Glutamatergic neuron (in vitro differentiated cells): ENCODE data around the gene RCBTB2. TPM values are rescaled to one million over a fixed set of nuclear protein-coding genes. Genes with fewer than 3 reads are reported as not detected.
A peak's percentile ranks its signal among the peaks of the same experiment; 100 is the strongest.

Source experiments
- DNase-seq: peaks from one replicate; pipeline ENCODE4 v3.0.0; 2022
- H3K27ac Mint-ChIP-seq: one replicate; pipeline ENCODE4 v1.8.0; 2020; ENCODE audit warnings: mild to moderate bottlenecking, mixed read lengths, inconsistent platforms; ENCODE audit not compliant: unreplicated experiment
- H3K27me3 Mint-ChIP-seq: one replicate; pipeline ENCODE4 v1.8.0; 2020; ENCODE audit warnings: mild to moderate bottlenecking, moderate library complexity, mixed read lengths, inconsistent platforms; ENCODE audit not compliant: unreplicated experiment
- H3K36me3 Mint-ChIP-seq: one replicate; pipeline ENCODE4 v1.8.0; 2020; ENCODE audit warnings: mild to moderate bottlenecking, mixed read lengths, inconsistent platforms; ENCODE audit not compliant: unreplicated experiment
- H3K4me1 Mint-ChIP-seq: one replicate; pipeline ENCODE4 v1.8.0; 2020; ENCODE audit warnings: mild to moderate bottlenecking, low read depth, mixed read lengths, inconsistent platforms; ENCODE audit not compliant: unreplicated experiment
- H3K4me3 Mint-ChIP-seq: one replicate; pipeline ENCODE4 v1.8.0; 2020; ENCODE audit warnings: mild to moderate bottlenecking, mixed read lengths, inconsistent platforms; ENCODE audit not compliant: unreplicated experiment
- H3K9me3 Mint-ChIP-seq: one replicate; pipeline ENCODE4 v1.8.0; 2020; ENCODE audit warnings: mild to moderate bottlenecking, moderate library complexity, mixed read lengths, inconsistent platforms; ENCODE audit not compliant: unreplicated experiment
- CTCF ChIP-seq: fragments of 200-600 bp; sonication (generic); IDR thresholded peaks from one replicate; pipeline ENCODE4 v1.5.0; 2021; ENCODE audit not compliant: partially characterized antibody, unreplicated experiment
- total RNA-seq: library from RNA; stranded (reverse); fragmentation: NEBNext Ultra II Directional; extraction: Animal tissue kit (Norgen Biotek cat#: 25700); gene quantifications from one replicate; pipeline ENCODE4 v1.2.1, GENCODE V29; 2021; ENCODE audit not compliant: unreplicated experiment

Gene RCBTB2
- total RNA-seq, 1 donor from 2014 or later = 7.4 TPM

GRCh38 chr13:48536621-48537250 is 3.9 kb upstream of the RCBTB2 start:
- H3K27ac Mint-ChIP-seq = no peak overlapping the region
- H3K27me3 Mint-ChIP-seq = peaks cover 4% of the 10 kb centered on the region
- peaks cover 1% of the 10 kb centered on the region for H3K4me1 Mint-ChIP-seq
- TF ChIP-seq CTCF = no peak
- no peaks in the 10 kb centered on the region for H3K9me3 Mint-ChIP-seq
- H3K4me3 Mint-ChIP-seq = no peak overlapping the region
- DNase-seq = no peak
- H3K36me3 Mint-ChIP-seq = no peaks in the 10 kb centered on the region

- no peaks in the 10 kb centered on the region for H3K9me3 Mint-ChIP-seq
- H3K36me3 Mint-ChIP-seq = no peaks in the 10 kb centered on the region
- no peak for TF ChIP-seq CTCF
- peaks cover 5% of the 10 kb centered on the region for H3K27me3 Mint-ChIP-seq
- no peak for DNase-seq
- H3K4me3 Mint-ChIP-seq = no peak overlapping the region
- H3K4me1 Mint-ChIP-seq = peaks cover 4% of the 10 kb centered on the region
- no peak overlapping the region for H3K27ac Mint-ChIP-seq
These were observed 2.9 kb upstream of the RCBTB2 start for GRCh38 chr13:48535766-48536165.

GRCh38 chr13:48534911-48535501 is 2.1 kb upstream of the RCBTB2 start:
- Mint-ChIP-seq H3K9me3 (no peaks in the 10 kb centered on the region), H3K4me1 (peaks cover 4% of the 10 kb centered on the region), H3K27ac (no peak overlapping the region), H3K27me3 (peaks cover 5% of the 10 kb centered on the region), H3K4me3 (no peak overlapping the region), H3K36me3 (no peaks in the 10 kb centered on the region)
- DNase-seq = no peak
- no peak for TF ChIP-seq CTCF

GRCh38 chr13:48533961-48534600 is 1.2 kb upstream of the RCBTB2 start:
- peak overlapping the region; percentile 94 for H3K4me3 Mint-ChIP-seq
- TF ChIP-seq CTCF = no peak
- DNase-seq = no peak
- no peak overlapping the region for H3K27ac Mint-ChIP-seq
- no peaks in the 10 kb centered on the region for H3K9me3 Mint-ChIP-seq
- no peaks in the 10 kb centered on the region for H3K36me3 Mint-ChIP-seq
- H3K4me1 Mint-ChIP-seq = peaks cover 4% of the 10 kb centered on the region
- peaks cover 5% of the 10 kb centered on the region for H3K27me3 Mint-ChIP-seq

GRCh38 chr13:48532256-48532505 is 699 bp downstream of the RCBTB2 start:
- no peaks in the 10 kb centered on the region for H3K9me3 Mint-ChIP-seq

More at GRCh38 chr13:48532256-48532505, 699 bp downstream of the RCBTB2 start:
- H3K27me3 Mint-ChIP-seq = peaks cover 5% of the 10 kb centered on the region
- no peak for DNase-seq
- peaks cover 4% of the 10 kb centered on the region for H3K4me1 Mint-ChIP-seq
- TF ChIP-seq CTCF = no peak
- H3K4me3 Mint-ChIP-seq = peak overlapping the region; percentile 94
- H3K36me3 Mint-ChIP-seq = no peaks in the 10 kb centered on the region
- peak overlapping the region; percentile 97 for H3K27ac Mint-ChIP-seq
